Measurements from ENCODE around the gene PPP6R2. TPM values are rescaled to one million over a fixed set of nuclear protein-coding genes. Genes with fewer than 3 reads are reported as not detected.
"Not testable (repeated sequence)": the region's sequence is repeated elsewhere in the genome, so short reads cannot be mapped to it uniquely, and the experiment has no call there.

PPP6R2 gene
- polyA plus RNA-seq, 6 donors from 2014 or later, result 11.9 to 28.1 (median 16.2) TPM

DNA sequence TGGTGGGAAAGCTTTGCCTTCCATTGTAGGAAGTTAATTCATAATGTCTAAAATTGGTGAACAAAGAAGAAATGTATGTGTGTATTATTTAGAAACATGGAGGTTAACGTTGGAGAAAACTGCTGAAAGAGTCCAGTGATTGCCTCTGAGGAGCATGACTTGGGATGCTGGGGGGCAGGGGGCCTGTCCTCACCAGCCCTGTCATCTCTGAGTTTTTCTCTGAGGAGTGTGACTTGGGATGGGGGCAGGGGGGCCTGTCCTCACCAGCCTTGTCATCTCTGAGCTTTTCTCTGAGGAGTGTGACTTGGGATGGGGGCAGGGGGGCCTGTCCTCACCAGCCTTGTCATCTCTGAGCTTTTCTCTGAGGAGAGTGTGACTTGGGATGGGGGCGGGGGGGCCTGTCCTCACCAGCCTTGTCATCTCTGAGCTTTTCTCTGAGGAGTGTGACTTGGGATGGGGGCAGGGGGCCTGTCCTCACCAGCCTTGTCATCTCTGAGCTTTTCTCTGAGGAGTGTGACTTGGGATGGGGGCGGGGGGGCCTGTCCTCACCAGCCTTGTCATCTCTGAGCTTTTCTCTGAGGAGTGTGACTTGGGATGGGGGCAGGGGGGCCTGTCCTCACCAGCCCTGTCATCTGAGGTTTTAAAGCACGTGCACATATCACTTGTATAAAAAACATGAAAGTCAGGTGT, 54.4 kb downstream of the PPP6R2 start:
- ATAC-seq (ENCODE audit: low read depth in 2 of 2); H3K9me3 Mint-ChIP-seq; DNase-seq; H3K27me3 Mint-ChIP-seq: not testable (repeated sequence)
- Mint-ChIP-seq H3K36me3 (peaks cover 4 to 15% of the 10 kb centered on the region in 2 donors), H3K4me3 (peak overlapping the region in 2 of 8 donors; percentile 10 to 16), H3K27ac (peak overlapping the region in 3 of 6 donors; percentile 34 to 79 (median 69)), H3K4me1 (peaks cover 35 to 44% (median 44%) of the 10 kb centered on the region in 3 donors)

DNA sequence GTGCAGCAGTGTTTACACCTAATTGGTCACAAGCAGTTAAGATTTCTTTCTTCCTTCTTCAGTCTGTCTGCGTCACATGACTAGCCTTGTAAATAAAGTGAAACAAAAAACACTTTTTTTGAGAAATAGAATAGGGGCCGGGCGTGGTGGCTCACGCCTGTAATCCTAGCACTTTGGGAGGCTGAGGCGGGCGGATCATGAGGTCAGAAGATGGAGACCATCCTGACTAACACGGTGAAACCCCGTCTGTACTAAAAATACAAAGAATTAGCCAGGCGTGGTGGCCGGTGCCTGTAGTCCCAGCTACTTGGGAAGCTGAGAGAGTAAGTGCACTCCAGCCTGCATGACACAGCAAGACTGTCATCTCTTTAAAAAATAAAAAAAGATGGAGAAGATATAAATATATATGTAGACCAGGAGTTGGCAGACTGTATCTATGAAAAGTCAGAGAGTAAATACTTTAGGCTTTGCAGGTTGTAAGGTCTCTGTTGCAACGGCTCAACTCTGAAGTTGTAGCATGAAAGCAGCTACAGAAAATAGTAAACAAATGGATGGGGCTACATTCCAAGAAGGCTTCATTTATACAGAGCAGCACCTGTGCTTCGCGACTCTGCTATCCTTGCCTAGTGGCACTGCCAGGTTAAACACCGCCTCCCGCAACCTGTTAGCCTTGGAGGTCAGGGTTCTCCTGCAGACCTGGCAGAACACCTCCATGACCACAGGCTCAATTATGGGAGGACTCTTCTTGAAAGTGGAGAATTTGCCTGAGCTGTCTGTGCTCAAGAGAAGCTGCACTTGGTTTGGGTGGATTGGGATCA, 55.9 kb downstream of the PPP6R2 start:
- Mint-ChIP-seq H3K36me3 (peaks cover 4 to 7% of the 10 kb centered on the region in 2 donors), H3K4me1 (peaks cover 40 to 59% (median 58%) of the 10 kb centered on the region in 3 donors), H3K27ac (peak overlapping the region; percentile 81 to 94 (median 88)), H3K9me3 (no peaks in the 10 kb centered on the region), H3K27me3 (no peaks in the 10 kb centered on the region), H3K4me3 (peak overlapping the region; percentile 35 to 80 (median 62))
- DNase-seq (no peak), ATAC-seq (ENCODE audit: low read depth in 2 of 2) (peak; percentile 54 to 63)

DNA sequence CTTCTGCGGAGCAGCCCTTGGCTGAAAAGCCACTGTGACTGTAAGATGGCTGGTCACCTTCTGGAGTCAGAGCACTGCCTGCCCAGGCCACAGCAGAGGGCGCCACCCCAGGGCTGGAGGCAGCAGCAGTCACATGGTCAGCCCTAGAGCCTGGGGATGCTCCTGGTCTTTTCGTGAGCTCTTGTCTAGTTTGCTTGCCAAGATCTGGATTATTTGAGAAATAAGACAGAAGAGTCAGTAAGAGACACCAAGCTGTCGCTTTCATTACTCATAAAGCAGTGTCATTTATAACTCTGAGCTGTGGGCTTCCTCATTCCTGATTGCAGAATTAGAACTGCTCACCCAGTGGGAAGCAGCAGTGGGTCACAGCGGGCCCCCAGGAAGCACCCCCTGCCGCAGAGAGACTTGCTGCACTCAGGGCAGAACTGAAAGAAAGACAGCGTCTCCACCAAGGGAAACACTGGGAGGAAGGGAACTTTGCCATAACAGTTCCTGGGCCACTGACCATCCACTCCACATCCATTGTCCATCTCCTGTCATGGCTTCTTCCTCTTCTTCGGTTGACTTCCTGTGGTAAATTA, 56.7 kb downstream of the PPP6R2 start:
- Mint-ChIP-seq H3K9me3 (no peaks in the 10 kb centered on the region), H3K36me3 (peaks cover 4 to 6% of the 10 kb centered on the region in 2 donors), H3K4me1 (peaks cover 41 to 63% (median 61%) of the 10 kb centered on the region in 3 donors), H3K27ac (peak overlapping the region; percentile 77 to 95 (median 88)), H3K27me3 (no peaks in the 10 kb centered on the region), H3K4me3 (peak overlapping the region in 7 of 8 donors; percentile 15 to 83 (median 59))
- no peak for DNase-seq
- peak; percentile 54 to 63 for ATAC-seq (ENCODE audit: low read depth in 2 of 2)

DNA sequence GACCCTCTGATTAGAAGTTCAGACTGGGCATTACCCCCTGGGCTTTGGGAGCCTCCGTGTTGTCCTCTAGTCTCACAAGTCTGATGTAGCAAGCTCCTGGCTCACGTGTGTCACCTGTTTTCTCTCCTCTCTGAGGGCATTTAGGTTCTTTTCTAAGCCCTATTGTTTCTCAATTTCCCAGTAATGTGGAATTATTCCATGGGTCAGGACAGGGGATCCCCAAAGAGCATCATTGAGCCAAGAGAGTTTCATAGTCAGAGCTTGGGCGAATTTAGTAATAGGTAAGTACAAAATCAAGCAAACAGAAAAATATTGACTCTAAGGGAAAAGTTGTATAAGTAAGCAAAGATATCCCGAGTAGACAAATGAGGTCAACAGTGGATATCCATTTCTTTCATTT, 57.3 kb downstream of the PPP6R2 start:
- Mint-ChIP-seq H3K27ac (peak overlapping the region in 5 of 6 donors; percentile 77 to 95 (median 90)), H3K27me3 (no peaks in the 10 kb centered on the region), H3K4me3 (peak overlapping the region in 5 of 8 donors; percentile 15 to 83 (median 59)), H3K4me1 (peaks cover 41 to 64% (median 61%) of the 10 kb centered on the region in 3 donors), H3K9me3 (no peaks in the 10 kb centered on the region), H3K36me3 (peaks cover 0 to under 1% of the 10 kb centered on the region in 2 donors)
- ATAC-seq (ENCODE audit: low read depth in 2 of 2), result no peak
- DNase-seq, result no peak

DNA sequence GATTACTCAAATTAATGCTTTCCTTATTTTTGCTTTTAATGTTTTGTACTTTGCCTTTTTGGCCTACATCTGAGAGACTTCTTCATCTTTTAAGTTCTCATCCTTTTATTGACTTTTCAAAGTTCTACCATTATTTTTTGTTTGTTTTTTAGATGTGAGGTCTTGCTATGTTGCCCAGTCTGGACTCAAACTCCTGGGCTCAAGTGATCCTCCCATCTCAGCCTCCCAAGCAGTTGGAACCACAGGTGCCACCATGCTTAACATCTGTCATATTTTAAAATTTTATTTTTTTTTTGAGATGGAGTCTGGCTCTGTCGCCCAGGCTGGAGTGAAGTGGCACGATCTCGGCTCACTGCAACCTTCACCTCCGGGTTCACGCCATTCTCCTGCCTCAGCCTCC, 57.8 kb downstream of the PPP6R2 start:
- H3K4me3 Mint-ChIP-seq, result peak overlapping the region in 1 of 8 donors; percentile 52
- H3K27ac Mint-ChIP-seq, result peak overlapping the region in 5 of 6 donors; percentile 53 to 94 (median 82)
- H3K9me3 Mint-ChIP-seq, result no peaks in the 10 kb centered on the region
- H3K27me3 Mint-ChIP-seq, result no peaks in the 10 kb centered on the region
- DNase-seq (no peak), ATAC-seq (ENCODE audit: low read depth in 2 of 2) (no peak)
- H3K36me3 Mint-ChIP-seq, result no peaks in the 10 kb centered on the region
- H3K4me1 Mint-ChIP-seq, result peaks cover 42 to 64% (median 61%) of the 10 kb centered on the region in 3 donors

DNA sequence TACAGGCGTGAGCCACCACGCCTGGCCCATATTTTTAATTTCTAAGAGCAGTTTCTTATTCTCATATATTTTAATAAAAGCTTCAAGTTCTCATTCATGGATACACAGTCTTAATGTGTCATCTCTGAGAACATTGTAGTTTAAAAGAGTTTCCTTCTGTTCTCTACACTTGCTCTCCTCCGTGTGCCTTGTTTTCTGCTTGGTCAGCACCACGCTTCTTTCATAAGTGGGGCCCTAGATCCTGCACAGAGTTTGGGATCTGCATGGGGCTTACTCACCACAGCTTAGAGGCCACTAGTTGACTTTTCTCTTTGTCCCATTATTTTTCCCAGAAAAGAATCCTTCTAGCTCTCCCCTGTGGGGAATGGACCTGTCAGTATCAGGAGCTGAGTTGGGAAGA, 58.8 kb downstream of the PPP6R2 start:
- Mint-ChIP-seq H3K4me1 (peaks cover 40 to 57% (median 57%) of the 10 kb centered on the region in 3 donors), H3K4me3 (peak overlapping the region in 1 of 8 donors; percentile 40), H3K36me3 (no peaks in the 10 kb centered on the region), H3K27me3 (no peaks in the 10 kb centered on the region), H3K27ac (peak overlapping the region in 3 of 6 donors; percentile 26 to 79 (median 38)), H3K9me3 (no peaks in the 10 kb centered on the region)
- ATAC-seq (ENCODE audit: low read depth in 2 of 2) (no peak), DNase-seq (no peak)

DNA sequence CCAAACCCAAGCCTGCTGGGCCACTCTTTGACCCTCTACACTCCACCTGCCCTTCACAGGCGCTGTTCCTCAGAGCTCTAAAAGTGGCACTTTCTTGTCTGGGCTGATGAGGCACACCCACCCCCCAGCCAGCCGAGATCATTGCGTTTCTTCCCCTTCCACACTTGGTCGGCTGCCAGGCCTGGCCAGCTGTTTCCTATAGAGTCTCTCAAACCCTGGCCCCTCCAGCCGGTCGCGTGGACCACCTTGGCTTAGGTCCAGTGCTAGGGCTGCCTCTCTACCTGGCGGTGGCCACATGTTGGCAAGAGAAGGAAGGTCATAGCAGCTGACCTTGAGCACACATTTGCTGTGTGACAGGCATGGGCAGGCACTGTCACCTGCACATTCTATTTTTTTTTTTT, 60.6 kb downstream of the PPP6R2 start:
- peak overlapping the region in 5 of 8 donors; percentile 42 to 82 (median 72) for H3K4me3 Mint-ChIP-seq
- peak overlapping the region in 5 of 6 donors; percentile 42 to 97 (median 84) for H3K27ac Mint-ChIP-seq
- no peak for DNase-seq
- peaks cover 37 to 50% (median 48%) of the 10 kb centered on the region in 3 donors for H3K4me1 Mint-ChIP-seq
- ATAC-seq (ENCODE audit: low read depth in 2 of 2), result peak; percentile 44 to 47
- peaks cover 5 to 7% of the 10 kb centered on the region in 2 donors for H3K36me3 Mint-ChIP-seq
- H3K27me3 Mint-ChIP-seq, result no peaks in the 10 kb centered on the region
- no peaks in the 10 kb centered on the region for H3K9me3 Mint-ChIP-seq

DNA sequence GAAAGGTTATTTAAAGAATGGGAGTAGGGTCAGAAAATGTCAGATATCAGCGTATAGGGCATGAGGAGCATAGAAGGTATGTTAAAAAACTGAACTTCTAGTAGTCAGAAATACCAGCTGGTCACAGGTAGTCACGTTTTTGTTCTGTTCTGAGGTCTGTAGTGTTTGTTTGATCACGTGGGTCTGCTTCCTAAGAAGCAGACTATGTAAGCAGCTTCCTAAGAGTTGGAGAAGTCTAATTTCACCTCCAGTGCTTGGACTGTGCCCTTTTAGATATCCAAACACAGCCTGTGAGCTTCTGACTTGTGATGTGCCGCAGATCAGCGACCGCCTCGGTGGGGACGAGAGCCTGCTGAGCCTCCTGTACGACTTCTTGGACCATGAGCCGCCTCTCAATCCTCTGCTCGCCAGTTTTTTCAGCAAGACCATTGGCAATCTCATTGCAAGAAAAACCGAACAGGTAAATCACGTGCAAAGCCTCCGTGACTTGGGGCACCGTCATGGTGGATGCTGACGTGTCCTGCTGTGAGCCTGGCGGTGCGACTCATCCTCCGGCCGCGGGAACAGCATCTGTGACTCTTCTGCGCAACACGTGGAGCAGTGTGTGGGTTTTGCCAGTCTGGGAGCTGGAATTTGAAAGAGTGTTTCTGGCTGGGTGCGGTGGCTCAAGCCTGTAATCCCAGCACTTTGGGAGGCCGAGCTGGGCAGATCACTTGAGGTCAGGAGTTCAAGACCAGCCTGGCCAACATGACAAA, 63.5 kb downstream of the PPP6R2 start:
- Mint-ChIP-seq H3K4me3 (peak overlapping the region in 1 of 8 donors; percentile 32), H3K27ac (peak overlapping the region in 3 of 6 donors; percentile 54 to 93 (median 87)), H3K27me3 (no peaks in the 10 kb centered on the region), H3K36me3 (peaks cover 5 to 7% of the 10 kb centered on the region in 2 donors), H3K4me1 (peaks cover 21 to 30% (median 28%) of the 10 kb centered on the region in 3 donors), H3K9me3 (no peaks in the 10 kb centered on the region)
- ATAC-seq (ENCODE audit: low read depth in 2 of 2) (no peak), DNase-seq (no peak)

DNA sequence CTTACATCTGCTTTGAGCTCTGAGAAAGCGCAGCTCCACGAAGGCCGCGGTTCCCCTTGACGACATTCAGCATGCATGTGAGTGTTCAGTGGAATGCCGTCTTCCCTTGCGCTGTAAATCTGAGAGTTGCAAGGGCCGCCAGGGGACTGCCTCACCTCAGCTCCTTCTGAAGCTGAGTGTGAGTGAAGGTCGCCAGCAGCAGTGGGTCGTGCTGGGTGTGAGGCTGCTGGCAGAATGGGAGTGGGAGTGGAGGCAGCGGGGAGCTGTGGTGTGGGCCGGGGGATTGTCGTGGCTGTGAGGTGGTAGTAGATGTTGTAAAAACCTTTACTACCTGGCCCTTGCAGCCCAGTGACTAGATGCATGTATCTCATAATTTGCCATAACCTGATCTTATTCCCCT, 65.2 kb downstream of the PPP6R2 start:
- Mint-ChIP-seq H3K36me3 (peaks cover 5 to 7% of the 10 kb centered on the region in 2 donors), H3K4me3 (no peak overlapping the region), H3K4me1 (peaks cover 12 to 15% (median 15%) of the 10 kb centered on the region in 3 donors), H3K9me3 (no peaks in the 10 kb centered on the region), H3K27ac (peak overlapping the region in 2 of 6 donors; percentile 62 to 87), H3K27me3 (no peaks in the 10 kb centered on the region)
- DNase-seq (no peak), ATAC-seq (ENCODE audit: low read depth in 2 of 2) (no peak)

DNA sequence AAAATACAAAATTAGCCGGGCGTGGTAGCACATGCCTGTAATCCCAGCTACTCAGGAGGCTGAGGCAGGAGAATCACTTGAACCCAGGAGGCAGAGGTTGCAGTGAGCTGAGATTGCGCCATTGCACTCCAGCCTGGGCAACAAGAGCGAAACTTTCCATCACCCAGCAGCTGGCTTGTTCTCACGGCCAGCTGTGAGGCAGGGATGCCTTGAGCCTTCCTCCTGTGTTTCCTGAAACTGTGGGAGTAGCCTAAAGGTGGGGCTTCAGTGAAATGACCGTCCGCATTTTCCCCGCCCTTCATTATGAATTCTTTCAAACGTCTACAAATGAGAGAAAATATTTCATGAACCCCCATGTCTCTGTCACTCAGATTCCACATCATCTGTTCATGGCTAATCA, 65.8 kb downstream of the PPP6R2 start:
- H3K9me3 Mint-ChIP-seq; DNase-seq; H3K27me3 Mint-ChIP-seq; H3K4me3 Mint-ChIP-seq; ATAC-seq (ENCODE audit: low read depth in 2 of 2): not testable (repeated sequence)
- peaks cover 6 to 15% (median 13%) of the 10 kb centered on the region in 3 donors for H3K4me1 Mint-ChIP-seq
- peaks cover 5 to 12% of the 10 kb centered on the region in 2 donors for H3K36me3 Mint-ChIP-seq
- peak overlapping the region in 1 of 6 donors; percentile 15 for H3K27ac Mint-ChIP-seq

DNA sequence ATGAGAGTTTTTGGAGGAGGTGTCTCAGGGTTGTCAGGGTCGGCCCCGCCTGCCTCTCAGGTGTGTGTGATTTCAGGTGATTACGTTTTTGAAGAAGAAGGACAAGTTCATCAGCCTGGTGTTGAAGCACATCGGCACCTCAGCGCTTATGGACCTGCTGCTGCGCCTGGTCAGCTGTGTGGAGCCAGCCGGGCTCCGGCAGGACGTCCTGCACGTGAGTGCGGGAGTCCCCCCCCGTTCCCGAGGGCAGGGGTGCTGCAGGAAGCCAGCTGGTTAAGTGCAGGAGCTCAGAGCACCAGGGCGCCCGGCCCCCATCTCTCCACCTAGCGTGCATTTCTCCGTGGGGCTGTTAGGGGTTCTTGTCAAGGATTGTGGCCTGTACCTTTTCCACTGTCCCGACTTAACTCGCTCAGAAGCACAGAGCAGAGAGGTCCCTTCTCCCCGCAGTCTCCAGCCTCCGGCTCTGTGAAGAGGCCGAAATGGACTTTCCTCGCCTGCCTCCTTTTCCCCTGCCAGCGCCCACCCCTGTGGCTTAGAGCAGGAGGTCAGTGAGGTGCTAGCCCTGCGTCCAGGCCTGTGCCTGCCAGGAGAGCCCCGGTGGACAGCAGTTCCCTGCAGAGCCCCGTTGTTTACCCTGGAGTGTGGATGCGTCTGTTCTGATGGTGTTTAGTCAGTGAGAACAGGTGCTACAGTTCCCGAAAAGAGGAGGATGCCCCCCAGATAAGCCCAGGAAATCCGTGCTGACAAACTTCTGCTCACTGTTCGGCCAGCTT, 71.5 kb downstream of the PPP6R2 start:
- Mint-ChIP-seq H3K27ac (no peak overlapping the region), H3K36me3 (peaks cover 4 to 8% of the 10 kb centered on the region in 2 donors), H3K4me1 (peaks cover 0 to 7% (median 6%) of the 10 kb centered on the region in 3 donors), H3K9me3 (no peaks in the 10 kb centered on the region), H3K4me3 (no peak overlapping the region), H3K27me3 (no peaks in the 10 kb centered on the region)
- ATAC-seq (ENCODE audit: low read depth in 2 of 2) (no peak), DNase-seq (no peak)

DNA sequence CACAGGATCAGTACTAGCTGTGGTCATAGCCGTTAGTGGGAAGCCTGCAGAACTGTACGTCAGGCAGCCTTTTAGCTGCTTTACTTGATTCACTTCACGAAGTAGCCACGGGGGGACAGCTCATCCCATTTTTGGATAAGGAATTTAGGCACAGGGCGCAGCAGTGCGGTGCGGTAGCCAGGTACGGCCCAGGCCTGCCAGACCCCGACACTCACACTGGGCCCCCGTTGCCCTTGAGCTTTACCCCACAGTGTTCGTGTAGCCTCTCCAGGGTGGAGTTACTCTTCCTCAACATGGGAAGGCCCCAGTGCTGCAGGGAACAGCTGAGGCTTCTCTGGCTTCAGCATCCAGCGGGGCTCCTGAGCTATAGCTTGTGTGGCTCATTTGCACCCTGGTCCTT, 72.3 kb downstream of the PPP6R2 start:
- Mint-ChIP-seq H3K36me3 (peaks cover 4 to 14% of the 10 kb centered on the region in 2 donors), H3K4me3 (no peak overlapping the region), H3K9me3 (no peaks in the 10 kb centered on the region), H3K27me3 (no peaks in the 10 kb centered on the region), H3K4me1 (peaks cover 0 to 10% (median 6%) of the 10 kb centered on the region in 3 donors), H3K27ac (no peak overlapping the region)
- ATAC-seq (ENCODE audit: low read depth in 2 of 2), result no peak
- DNase-seq, result no peak
